IMR-90 (cell line): ENCODE results near the gene AFAP1L1. TPM values are rescaled to one million over a fixed set of nuclear protein-coding genes. Genes with fewer than 3 reads are reported as not detected.

Experiments used
- ATAC-seq: fragments of 200-7000 bp; cut with Tn5 transposase; 2 replicates; pipeline ENCODE4 v1.9.1; 2020; ENCODE audit warnings: low read depth, mild to moderate bottlenecking, moderate library complexity
- BruUV-seq: library from RNA; stranded (reverse); fragments of 400-500 nt; replicated peaks from 2 replicates; lab custom pipeline; 2021; lab: Mats Ljungman, UMichigan
- CTCF ChIA-PET: fragments of 300-600 bp; formaldehyde crosslinking; extraction: SDS; loops from one replicate; lab custom pipeline; 2021; ENCODE audit warnings: antibody characterized with exemption; lab: Yijun Ruan, JAX
- POLR2A ChIA-PET: fragments of 300-600 bp; sonication (Branson Sonifier 250); formaldehyde crosslinking; loops from one replicate; lab custom pipeline; 2022; ENCODE audit warnings: antibody characterized with exemption; ENCODE audit not compliant: unreplicated experiment; lab: Charles Lee
- DNase-seq: peaks from one replicate; pipeline ENCODE4 v3.0.0; 2013
- H2AFZ ChIP-seq: replicated peaks from 2 replicates; pipeline ENCODE3; 2013; ENCODE audit warnings: low read length, mild to moderate bottlenecking; ENCODE audit not compliant: poor library complexity
- H2AK5ac ChIP-seq: 2 replicates; pipeline ENCODE4 v1.6.1; 2013; ENCODE audit warnings: low read depth, low read length, inconsistent platforms
- H2AK9ac ChIP-seq: replicated peaks from 2 replicates; pipeline ENCODE3; 2013; ENCODE audit warnings: mild to moderate bottlenecking, low read depth, low read length, moderate library complexity; ENCODE audit not compliant: poor library complexity
- H2BK120ac ChIP-seq: 2 replicates; pipeline ENCODE4 v1.6.1; 2013; ENCODE audit warnings: low read depth, low read length, inconsistent platforms
- H2BK15ac ChIP-seq: 3 replicates; pipeline ENCODE4 v1.6.1; 2013; ENCODE audit warnings: low read depth, low read length, inconsistent platforms
- H2BK20ac ChIP-seq: 2 replicates; pipeline ENCODE4 v1.6.1; 2013; ENCODE audit warnings: low read depth, mild to moderate bottlenecking, inconsistent platforms, low read length, moderate library complexity
- H2BK5ac ChIP-seq: 2 replicates; pipeline ENCODE4 v1.6.1; 2013; ENCODE audit warnings: mild to moderate bottlenecking, low read depth, low read length, inconsistent platforms; ENCODE audit not compliant: poor library complexity, severe bottlenecking
- H3K14ac ChIP-seq: replicated peaks from 2 replicates; pipeline ENCODE4 v1.6.1; 2013; ENCODE audit warnings: low read depth, low read length, inconsistent platforms
- H3K18ac ChIP-seq: 2 replicates; pipeline ENCODE4 v1.6.1; 2013; ENCODE audit warnings: low read depth, low read length, control low read depth
- H3K23ac ChIP-seq: 2 replicates; pipeline ENCODE4 v1.6.1; 2013; ENCODE audit warnings: low read depth, low read length, inconsistent platforms
- H3K27ac ChIP-seq: 2 replicates; pipeline ENCODE4 v1.5.1; 2013; ENCODE audit warnings: mild to moderate bottlenecking, control low read depth, low read length; ENCODE audit not compliant: insufficient read depth
- H3K27me3 ChIP-seq: 2 replicates; pipeline ENCODE4 v1.6.1; 2013; ENCODE audit warnings: low read length; ENCODE audit not compliant: control insufficient read depth, insufficient read depth
- H3K36me3 ChIP-seq: 2 replicates; pipeline ENCODE4 v1.6.1; 2013; ENCODE audit warnings: low read length, mixed read lengths; ENCODE audit not compliant: control insufficient read depth, insufficient read depth
- H3K4ac ChIP-seq: 2 replicates; pipeline ENCODE4 v1.6.1; 2013; ENCODE audit warnings: low read depth, low read length, inconsistent platforms
- H3K4me1 ChIP-seq: 2 replicates; pipeline ENCODE4 v1.6.1; 2013; ENCODE audit warnings: low read length, mixed read lengths; ENCODE audit not compliant: control insufficient read depth, insufficient read depth
- H3K4me2 ChIP-seq: 2 replicates; pipeline ENCODE4 v1.6.1; 2013; ENCODE audit warnings: low read depth, mild to moderate bottlenecking, control low read depth, low read length, moderate library complexity
- H3K4me3 ChIP-seq: 2 replicates; pipeline ENCODE4 v1.5.1; 2013; ENCODE audit warnings: low read depth, mild to moderate bottlenecking, control low read depth, low read length, moderate library complexity; ENCODE audit not compliant: insufficient read depth
- H3K56ac ChIP-seq: 2 replicates; pipeline ENCODE4 v1.6.1; 2013; ENCODE audit warnings: low read length, inconsistent platforms; ENCODE audit not compliant: insufficient read depth; ENCODE audit errors: extremely low read depth
- H3K79me1 ChIP-seq, 2 experiments: 2 replicates each; pipeline ENCODE4 v1.6.1; 2013; ENCODE audit warnings: low read length in 2 of 2, inconsistent platforms in 1 of 2, low read depth in 1 of 2
- H3K9ac ChIP-seq: 2 replicates; pipeline ENCODE4 v1.6.1; 2013; ENCODE audit warnings: low read depth, low read length, control low read depth
- H3K9me1 ChIP-seq: 2 replicates; pipeline ENCODE4 v1.6.1; 2013; ENCODE audit warnings: low read length, inconsistent platforms; ENCODE audit not compliant: insufficient read depth
- H3K9me3 ChIP-seq: 2 replicates; pipeline ENCODE4 v1.6.1; 2013; ENCODE audit warnings: low read length; ENCODE audit not compliant: control insufficient read depth, insufficient read depth
- H4K20me1 ChIP-seq: 2 replicates; pipeline ENCODE4 v1.6.1; 2013; ENCODE audit warnings: low read length, inconsistent platforms; ENCODE audit not compliant: insufficient read depth
- H4K5ac ChIP-seq: 2 replicates; pipeline ENCODE4 v1.6.1; 2013; ENCODE audit warnings: mild to moderate bottlenecking, low read depth, low read length, control low read depth
- H4K8ac ChIP-seq, 2 experiments: 2 replicates each; pipeline ENCODE4 v1.6.1; 2013; ENCODE audit warnings: low read depth in 2 of 2, low read length in 2 of 2, control low read depth in 1 of 2, inconsistent platforms in 1 of 2
- H4K91ac ChIP-seq: 2 replicates; pipeline ENCODE4 v1.6.1; 2013; ENCODE audit warnings: low read depth, low read length, inconsistent platforms; ENCODE audit not compliant: insufficient read depth
- CEBPB ChIP-seq: IDR thresholded peaks from 2 replicates; pipeline ENCODE4 v1.6.1; 2012; ENCODE audit warnings: low read depth, low read length, improper control_type of control experiment
- CHD1 ChIP-seq: IDR thresholded peaks from 2 replicates; pipeline ENCODE4 v1.6.1; 2012; ENCODE audit warnings: low read depth, low read length, improper control_type of control experiment
- ELK1 ChIP-seq: fragments of 150-350 bp; IDR thresholded peaks from 2 replicates; pipeline ENCODE4 v1.6.1; 2016; ENCODE audit warnings: low read depth, mild to moderate bottlenecking, low read length, moderate library complexity, borderline replicate concordance
- MXI1 ChIP-seq: IDR thresholded peaks from 2 replicates; pipeline ENCODE4 v1.6.1; 2012; ENCODE audit warnings: low read depth, mild to moderate bottlenecking, low read length, moderate library complexity, borderline replicate concordance
- NFE2L2 ChIP-seq: fragments of 150-350 bp; IDR thresholded peaks from 2 replicates; pipeline ENCODE4 v1.6.1; 2016; ENCODE audit warnings: low read depth, mild to moderate bottlenecking, low read length
- POLR2A ChIP-seq: IDR thresholded peaks from 2 replicates; pipeline ENCODE4 v1.6.1; 2012; ENCODE audit warnings: mild to moderate bottlenecking, low read depth, low read length
- RAD21 ChIP-seq: IDR thresholded peaks from 2 replicates; pipeline ENCODE4 v1.6.1; 2012; ENCODE audit warnings: low read length, improper control_type of control experiment
- RCOR1 ChIP-seq: IDR thresholded peaks from 2 replicates; pipeline ENCODE4 v1.6.1; 2012; ENCODE audit warnings: mild to moderate bottlenecking, low read length, improper control_type of control experiment; ENCODE audit not compliant: insufficient replicate concordance
- SMC3 ChIP-seq: fragments of 150-350 bp; IDR thresholded peaks from 2 replicates; pipeline ENCODE4 v1.6.1; 2016; ENCODE audit warnings: low read depth, mild to moderate bottlenecking, antibody characterized with exemption, low read length, moderate library complexity
- WGBS, 2 experiments: methylation state at CpG; one replicate each; pipeline versions ENCODE4 v1.1.5 to v1.1.7; 2013; ENCODE audit warnings: missing lambda C conversion rate in 2 of 2; ENCODE audit not compliant: insufficient read length in 1 of 2; ENCODE audit errors: extremely low coverage in 2 of 2; 5-methylcytosine and 5-hydroxymethylcytosine counted together
- dilution Hi-C: fragments of 300-500 bp; cut with HindIII; formaldehyde crosslinking; loops from one replicate; pipeline ENCODE4 v1.14.3; 2018; ENCODE audit warnings: low sequenced_read_pairs; ENCODE audit not compliant: unreplicated experiment
- in situ Hi-C: fragments of 300-500 bp; cut with MboI; formaldehyde crosslinking; loops from 3 replicates; pipeline ENCODE4 v1.14.3; 2019; ENCODE audit warnings: low sequenced_read_pairs, inconsistent platforms, mixed read lengths
- intact Hi-C: fragments of 100-400 bp; cut with micrococcal nuclease; formaldehyde crosslinking; loops from 2 replicates; pipeline ENCODE4 v1.10.0; 2022
- polyA plus RNA-seq, 3 experiments: library from polyadenylated mRNA; depleted of rRNA; stranded (reverse); fragments of >200 nt; gene quantifications; 2 replicates each; pipeline ENCODE4 v1.2.3, GENCODE V29; 2012; ENCODE audit warnings: low replicate concordance in 1 of 3
- total RNA-seq: library from RNA; depleted of rRNA; stranded (reverse); fragments of >200 nt; gene quantifications from 2 replicates; pipeline ENCODE4 v1.2.3, GENCODE V29; 2012

The AFAP1L1 gene
- total and polyA plus RNA-seq, 2 of the 4 experiments (the other 2 are of a cell fraction): 3.3 to 5.7 TPM

GRCh38 chr5:149322518-149322917, 50.9 kb downstream of the AFAP1L1 start:
- Histone ChIP-seq H3K9me1 (peaks cover 16% of the 10 kb centered on the region), H3K4me2 (no peak overlapping the region), H3K9ac (no peak overlapping the region), H3K4me1 (peaks cover 11% of the 10 kb centered on the region), H3K9me3 (no peaks in the 10 kb centered on the region), H3K36me3 (no peaks in the 10 kb centered on the region), H2BK120ac (no peak overlapping the region), H3K4ac (no peak overlapping the region), H4K8ac (no peak overlapping the region), H3K4me3 (no peak overlapping the region), H4K5ac (no peak overlapping the region), H2BK5ac (no peak overlapping the region), H3K56ac (no peak overlapping the region), H4K20me1 (no peaks in the 10 kb centered on the region), H2BK20ac (no peak overlapping the region), H3K27ac (no peak overlapping the region), H2AFZ (no peak overlapping the region), H4K91ac (no peak overlapping the region), H2AK5ac (no peak overlapping the region), H3K79me1 (no peaks in the 10 kb centered on the region), H2BK15ac (no peak overlapping the region), H3K18ac (no peak overlapping the region), H2AK9ac (no peak overlapping the region), H3K23ac (no peak overlapping the region), H3K27me3 (no peaks in the 10 kb centered on the region), H3K14ac (no peak overlapping the region)
- ChIA-PET POLR2A (no interaction called here), CTCF (no interaction called here)
- WGBS, 2 experiments: 96% methylated on average over 4 of the region's 12 CpGs; no CpG with 5 or more reads in 1 of the 2 experiments
- in situ Hi-C loops: no loop called here
- intact Hi-C loops: no loop called here
- dilution Hi-C loops: no loop called here
- ATAC-seq: no peak
- no peak for TF ChIP-seq CEBPB
- TF ChIP-seq NFE2L2: no peak
- no peak for TF ChIP-seq CHD1
- TF ChIP-seq SMC3: no peak
- TF ChIP-seq POLR2A: no peak
- TF ChIP-seq ELK1: no peak
- TF ChIP-seq RCOR1: no peak
- TF ChIP-seq MXI1: no peak
- no peak for TF ChIP-seq RAD21
- BruUV-seq: no TSS peak
- DNase-seq: no peak
